ENCODE data around the gene TMCC3. TPM values are rescaled to one million over a fixed set of nuclear protein-coding genes. Genes with fewer than 3 reads are reported as not detected.
"Not testable (repeated sequence)": the region's sequence is repeated elsewhere in the genome, so short reads cannot be mapped to it uniquely, and the experiment has no call there.

The TMCC3 gene
- total and polyA plus RNA-seq, 4 donors, result 0.81 to 2.3 (median 1.5) TPM

DNA sequence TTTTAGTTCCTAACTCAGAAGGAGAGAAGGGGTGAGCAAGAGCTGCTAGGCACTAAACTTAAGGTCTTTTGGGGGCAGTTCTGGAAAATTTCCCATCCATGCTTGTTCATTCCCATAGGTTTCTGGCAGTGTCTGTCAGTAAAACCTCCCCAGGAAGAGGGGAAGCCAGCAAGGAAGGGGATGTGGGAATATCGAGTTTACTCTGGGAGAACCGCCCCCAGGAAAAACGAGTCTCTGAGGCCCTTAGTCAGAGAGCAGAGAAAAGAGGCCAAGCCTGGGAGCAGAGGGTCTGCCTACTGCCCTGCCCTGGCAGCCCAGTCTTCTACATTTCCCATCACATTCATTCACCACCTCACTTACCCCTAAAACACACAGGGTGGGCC, 55.9 kb downstream of the TMCC3 start (continued):
- TF ChIP-seq HNF4G (IDR thresholded peaks at IDR 0.05) (no peak), JUND (IDR thresholded peaks at IDR 0.05) (no peak)
- TF ChIP-seq, protein P1, sequence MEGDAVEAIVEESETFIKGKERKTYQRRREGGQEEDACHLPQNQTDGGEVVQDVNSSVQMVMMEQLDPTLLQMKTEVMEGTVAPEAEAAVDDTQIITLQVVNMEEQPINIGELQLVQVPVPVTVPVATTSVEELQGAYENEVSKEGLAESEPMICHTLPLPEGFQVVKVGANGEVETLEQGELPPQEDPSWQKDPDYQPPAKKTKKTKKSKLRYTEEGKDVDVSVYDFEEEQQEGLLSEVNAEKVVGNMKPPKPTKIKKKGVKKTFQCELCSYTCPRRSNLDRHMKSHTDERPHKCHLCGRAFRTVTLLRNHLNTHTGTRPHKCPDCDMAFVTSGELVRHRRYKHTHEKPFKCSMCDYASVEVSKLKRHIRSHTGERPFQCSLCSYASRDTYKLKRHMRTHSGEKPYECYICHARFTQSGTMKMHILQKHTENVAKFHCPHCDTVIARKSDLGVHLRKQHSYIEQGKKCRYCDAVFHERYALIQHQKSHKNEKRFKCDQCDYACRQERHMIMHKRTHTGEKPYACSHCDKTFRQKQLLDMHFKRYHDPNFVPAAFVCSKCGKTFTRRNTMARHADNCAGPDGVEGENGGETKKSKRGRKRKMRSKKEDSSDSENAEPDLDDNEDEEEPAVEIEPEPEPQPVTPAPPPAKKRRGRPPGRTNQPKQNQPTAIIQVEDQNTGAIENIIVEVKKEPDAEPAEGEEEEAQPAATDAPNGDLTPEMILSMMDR (IDR thresholded peaks at IDR 0.05; ENCODE audit: low read depth, low read length, missing input control), result no peak
- TF ChIP-seq, protein P2, sequence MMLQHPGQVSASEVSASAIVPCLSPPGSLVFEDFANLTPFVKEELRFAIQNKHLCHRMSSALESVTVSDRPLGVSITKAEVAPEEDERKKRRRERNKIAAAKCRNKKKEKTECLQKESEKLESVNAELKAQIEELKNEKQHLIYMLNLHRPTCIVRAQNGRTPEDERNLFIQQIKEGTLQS (IDR thresholded peaks at IDR 0.05), result no peak

DNA sequence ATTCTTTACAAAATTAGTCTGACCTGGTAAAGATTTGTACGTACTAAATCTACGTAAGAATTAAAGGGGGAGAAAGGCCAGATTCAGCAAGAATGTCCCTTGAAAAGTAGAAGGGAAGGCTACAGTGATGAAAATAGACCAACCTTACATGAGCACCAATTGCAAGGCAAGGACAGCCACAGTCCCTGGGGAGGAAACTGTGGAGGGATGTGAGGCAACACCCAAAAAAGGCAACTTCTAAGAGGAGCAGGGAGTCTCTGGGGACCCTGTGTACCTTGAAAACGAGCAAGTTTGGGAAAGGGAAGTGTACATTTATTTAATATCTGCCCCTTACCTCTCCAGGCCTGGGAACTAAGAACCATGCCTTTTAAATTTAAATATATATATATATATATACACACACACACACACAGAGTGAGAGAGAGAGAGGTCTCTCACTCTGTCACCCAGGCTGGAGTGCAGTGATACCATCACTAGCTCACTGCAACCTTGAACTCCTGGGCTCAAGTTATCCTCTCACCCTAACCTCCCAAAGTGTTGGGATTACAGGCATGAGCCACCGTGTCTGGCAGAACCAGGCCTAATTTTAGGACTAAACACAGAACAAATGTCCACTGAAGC, 56.4 kb downstream of the TMCC3 start:
- Histone ChIP-seq H3K27me3 (ENCODE audit: control insufficient read depth in 4 of 4, insufficient read depth in 4 of 4, low read length in 3 of 4) (no peaks in the 10 kb centered on the region), H3K4me1 (ENCODE audit: control insufficient read depth in 4 of 4, insufficient read depth in 4 of 4, low read length in 3 of 4) (peaks cover 0 to 8% (median 0%) of the 10 kb centered on the region in 4 donors), H3K27ac (ENCODE audit: low read depth in 1 of 2, low read length in 2 of 2) (no peak overlapping the region), H3K9me3 (ENCODE audit: control insufficient read depth in 4 of 4, low read length in 3 of 4) (no peaks in the 10 kb centered on the region), H3K36me3 (ENCODE audit: control insufficient read depth in 4 of 4, insufficient read depth in 3 of 4, low read depth in 1 of 4, low read length in 3 of 4) (no peaks in the 10 kb centered on the region), H3K4me3 (ENCODE audit: low read depth in 1 of 3, low read length in 3 of 3) (no peak overlapping the region), H3K9ac (ENCODE audit: low read depth in 1 of 2, low read length in 2 of 2) (no peak overlapping the region)
- WGBS, result 85% methylated on average over 4 of the region's 4 CpGs
- DNase-seq (ENCODE audit: low spot score), result no peak
- no peak for TF ChIP-seq NR2F2 (IDR thresholded peaks at IDR 0.05)
- TF ChIP-seq, protein P3, sequence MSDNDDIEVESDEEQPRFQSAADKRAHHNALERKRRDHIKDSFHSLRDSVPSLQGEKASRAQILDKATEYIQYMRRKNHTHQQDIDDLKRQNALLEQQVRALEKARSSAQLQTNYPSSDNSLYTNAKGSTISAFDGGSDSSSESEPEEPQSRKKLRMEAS (IDR thresholded peaks at IDR 0.05), result no peak
- TF ChIP-seq HNF4A (conservative IDR thresholded peaks at IDR 0.05), result no peak
- no peak for TF ChIP-seq GABPA (IDR thresholded peaks at IDR 0.05 in 1 of 2, conservative IDR thresholded peaks at IDR 0.05 in 1 of 2)
- TF ChIP-seq, protein P2 (IDR thresholded peaks at IDR 0.05), result no peak
- TF ChIP-seq EGR1 (IDR thresholded peaks at IDR 0.05; ENCODE audit: low read depth in 2 of 2), result no peak
- TF ChIP-seq, protein P4, sequence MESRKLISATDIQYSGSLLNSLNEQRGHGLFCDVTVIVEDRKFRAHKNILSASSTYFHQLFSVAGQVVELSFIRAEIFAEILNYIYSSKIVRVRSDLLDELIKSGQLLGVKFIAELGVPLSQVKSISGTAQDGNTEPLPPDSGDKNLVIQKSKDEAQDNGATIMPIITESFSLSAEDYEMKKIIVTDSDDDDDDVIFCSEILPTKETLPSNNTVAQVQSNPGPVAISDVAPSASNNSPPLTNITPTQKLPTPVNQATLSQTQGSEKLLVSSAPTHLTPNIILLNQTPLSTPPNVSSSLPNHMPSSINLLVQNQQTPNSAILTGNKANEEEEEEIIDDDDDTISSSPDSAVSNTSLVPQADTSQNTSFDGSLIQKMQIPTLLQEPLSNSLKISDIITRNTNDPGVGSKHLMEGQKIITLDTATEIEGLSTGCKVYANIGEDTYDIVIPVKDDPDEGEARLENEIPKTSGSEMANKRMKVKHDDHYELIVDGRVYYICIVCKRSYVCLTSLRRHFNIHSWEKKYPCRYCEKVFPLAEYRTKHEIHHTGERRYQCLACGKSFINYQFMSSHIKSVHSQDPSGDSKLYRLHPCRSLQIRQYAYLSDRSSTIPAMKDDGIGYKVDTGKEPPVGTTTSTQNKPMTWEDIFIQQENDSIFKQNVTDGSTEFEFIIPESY (IDR thresholded peaks at IDR 0.05), result no peak
- TF ChIP-seq RAD21 (IDR thresholded peaks at IDR 0.05), result no peak
- no peak for TF ChIP-seq RXRA (IDR thresholded peaks at IDR 0.05)
- no peak for TF ChIP-seq HNF4G (IDR thresholded peaks at IDR 0.05)
- TF ChIP-seq JUND (IDR thresholded peaks at IDR 0.05), result no peak
- no peak for TF ChIP-seq FOXA1 (IDR thresholded peaks at IDR 0.05)
- TF ChIP-seq, protein P1 (IDR thresholded peaks at IDR 0.05; ENCODE audit: low read depth, low read length, missing input control), result no peak

DNA sequence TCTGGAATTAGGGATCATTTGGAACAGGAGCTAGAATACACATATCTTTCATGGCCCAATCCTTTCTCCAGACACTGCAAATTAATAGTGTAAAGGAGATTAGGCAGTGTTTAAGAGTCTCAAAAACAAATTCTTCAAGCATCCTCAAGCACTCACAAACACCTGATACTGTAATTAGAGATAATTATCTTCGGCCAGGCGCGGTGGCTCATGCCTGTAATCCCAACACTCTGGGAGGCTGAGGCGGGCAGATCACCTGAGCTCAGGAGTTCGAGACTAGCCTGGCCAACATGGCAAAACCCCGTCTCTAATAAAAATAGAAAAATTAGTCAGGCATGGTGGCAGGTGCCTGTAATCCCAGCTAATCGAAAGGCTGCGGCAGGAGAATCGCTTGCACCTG, 57.6 kb downstream of the TMCC3 start:
- H3K27ac ChIP-seq (ENCODE audit: low read depth in 1 of 2, low read length in 2 of 2); H3K36me3 ChIP-seq (ENCODE audit: control insufficient read depth in 4 of 4, insufficient read depth in 3 of 4, low read depth in 1 of 4, low read length in 3 of 4); DNase-seq (ENCODE audit: low spot score); H3K9ac ChIP-seq (ENCODE audit: low read depth in 1 of 2, low read length in 2 of 2); H3K9me3 ChIP-seq (ENCODE audit: control insufficient read depth in 4 of 4, low read length in 3 of 4); H3K4me1 ChIP-seq (ENCODE audit: control insufficient read depth in 4 of 4, insufficient read depth in 4 of 4, low read length in 3 of 4); H3K4me3 ChIP-seq (ENCODE audit: low read depth in 1 of 3, low read length in 3 of 3); H3K27me3 ChIP-seq (ENCODE audit: control insufficient read depth in 4 of 4, insufficient read depth in 4 of 4, low read length in 3 of 4): not testable (repeated sequence)
- 96% methylated on average over 9 of the region's 9 CpGs for WGBS

Data from liver (tissue), 9 donors.